Spleen (tissue), 11 donors: ENCODE results near the gene LRRC75A. TPM values are rescaled to one million over a fixed set of nuclear protein-coding genes. Genes with fewer than 3 reads are reported as not detected.

ENCODE experiments used
- DNase-seq: peaks from one replicate; pipeline ENCODE4 v3.0.0-alpha.2; 2020
- H3K27ac ChIP-seq, 8 donors: fragments of 200-600 bp; sonication (generic) in 7 of 8; 1 replicate in 4 of 8; 2 replicates in 4 of 8; pipeline versions ENCODE4 v1.5.0 to v1.8.0; 2016 to 2021; ENCODE audit warnings: inconsistent platforms in 4 of 8, mild to moderate bottlenecking in 4 of 8, moderate library complexity in 1 of 8
- H3K27me3 ChIP-seq, 7 donors: fragments of 200-600 bp; sonication (generic) in 6 of 7; replicated peaks in 1 of 7; 1 replicate in 4 of 7; 2 replicates in 3 of 7; pipeline versions ENCODE4 v1.5.0 to v1.8.0; 2016 to 2021; ENCODE audit warnings: inconsistent platforms in 3 of 7, mild to moderate bottlenecking in 1 of 7
- H3K36me3 ChIP-seq, 6 donors: fragments of 200-600 bp; sonication (generic) in 5 of 6; 1 replicate in 4 of 6; 2 replicates in 2 of 6; pipeline versions ENCODE4 v1.5.0 to v1.8.0; 2016 to 2021; ENCODE audit warnings: inconsistent platforms in 2 of 6
- H3K4me1 ChIP-seq, 6 donors: fragments of 200-600 bp; sonication (generic) in 5 of 6; 1 replicate in 3 of 6; 2 replicates in 3 of 6; pipeline versions ENCODE4 v1.5.0 to v1.8.0; 2016 to 2021; ENCODE audit warnings: inconsistent platforms in 3 of 6
- H3K4me3 ChIP-seq, 8 donors: fragments of 200-600 bp; sonication (generic) in 7 of 8; 1 replicate in 4 of 8; 2 replicates in 4 of 8; pipeline versions ENCODE4 v1.5.0 to v1.8.0; 2016 to 2021; ENCODE audit warnings: inconsistent platforms in 4 of 8, mild to moderate bottlenecking in 4 of 8, moderate library complexity in 2 of 8
- H3K9me3 ChIP-seq, 8 donors: fragments of 200-600 bp; sonication (generic) in 7 of 8; 1 replicate in 4 of 8; 2 replicates in 4 of 8; pipeline versions ENCODE4 v1.5.0 to v1.8.0; 2016 to 2021; ENCODE audit warnings: inconsistent platforms in 4 of 8
- CTCF ChIP-seq, 11 experiments: fragments of 200-600 bp in 7 of 11; fragments of 450-650 bp in 4 of 11; sonication (generic) in 4 of 11; IDR thresholded peaks in 8 of 11; conservative IDR thresholded peaks in 3 of 11; 1 replicate in 7 of 11; 2 replicates in 4 of 11; pipeline versions ENCODE4 v1.4.0 to v1.8.0; 2016 to 2021; ENCODE audit warnings: antibody characterized with exemption in 11 of 11, inconsistent platforms in 4 of 11, mild to moderate bottlenecking in 1 of 11
- POLR2A ChIP-seq, 3 donors: fragments of 450-650 bp; IDR thresholded peaks; one replicate each; pipeline ENCODE4 v1.5.1; 2017; ENCODE audit warnings: antibody characterized with exemption in 3 of 3, mild to moderate bottlenecking in 1 of 3
- POLR2AphosphoS5 ChIP-seq, 3 donors: sonication (generic); formaldehyde crosslinking; IDR thresholded peaks; one replicate each; pipeline ENCODE4 v1.5.1; 2017; ENCODE audit warnings: antibody characterized with exemption in 3 of 3
- WGBS, 5 donors: extraction: QIAGEN DNeasy Blood & Tissue Kit in 3 of 5; methylation state at CpG; one replicate each; pipeline versions ENCODE4 v1.1.5 to v1.1.7; 2013 to 2018; 5-methylcytosine and 5-hydroxymethylcytosine counted together
- intact Hi-C: fragments of 100-400 bp; cut with DNase I; formaldehyde crosslinking; loops from one replicate; pipeline ENCODE4 v1.15.0; 2023; ENCODE audit warnings: low total_unique reads
- polyA plus RNA-seq, 3 donors: library from polyadenylated mRNA; stranded (reverse); fragments of 200-250 nt; gene quantifications; one replicate each; pipeline ENCODE4 v1.2.1, GENCODE V29; 2013
- total RNA-seq, 7 donors: library from RNA; depleted of rRNA in 3 of 7; stranded (reverse); fragments of >200 nt in 3 of 7; fragmentation: NEBNext Ultra II Directional in 4 of 7; extraction: Animal tissue kit (Norgen Biotek cat#: 25700) in 4 of 7; gene quantifications; one replicate each; pipeline versions ENCODE4 v1.1.0 to v1.2.1, GENCODE V29; 2016 to 2021
- donor health status: healthy with polysubstance abuse.
- donor health status: DM: no; HTN: no; CAD: no; lungs with moderate emphysema.
- donor health status: DM: no; HTN: no; CAD: no.
- donor health status: Bipolar disorder and iron deficiency.
- donor health status: healthy.
- donor health status: DM: no; HTN: no; CAD: no.
- donor health status: DM: yes; HTN: yes; CAD: no.

LRRC75A gene
- total and polyA plus RNA-seq, 10 donors: 4.2 to 26.4 (median 19.3) TPM

- intact Hi-C loops: no loop called here
- Histone ChIP-seq H3K4me3 (no peak overlapping the region), H3K27ac (peak overlapping the region; percentile 50 to 81 (median 72)), H3K27me3 (no peaks in the 10 kb centered on the region), H3K36me3 (peaks cover 0 to 28% (median 4%) of the 10 kb centered on the region in 6 donors), H3K4me1 (peaks cover 10 to 90% (median 65%) of the 10 kb centered on the region in 6 donors), H3K9me3 (no peaks in the 10 kb centered on the region)
- 39 to 83% (median 73%) methylated on average over 3 of the region's 3 CpGs for WGBS, 5 donors
- no peak for DNase-seq
- no peak for TF ChIP-seq CTCF (IDR thresholded peaks at IDR 0.05 in 8 of 11, conservative IDR thresholded peaks at IDR 0.05 in 3 of 11)
- no peak for TF ChIP-seq POLR2AphosphoS5 (IDR thresholded peaks at IDR 0.05)
- no peak for TF ChIP-seq POLR2A (IDR thresholded peaks at IDR 0.05)
Measured at GRCh38 chr17:16465052-16465312, 27.0 kb downstream of the LRRC75A start.

- intact Hi-C loops: no loop called here
- Histone ChIP-seq H3K27ac (peak overlapping the region; percentile 50 to 81 (median 73)), H3K27me3 (no peaks in the 10 kb centered on the region), H3K36me3 (peaks cover 0 to 28% (median 4%) of the 10 kb centered on the region in 6 donors), H3K9me3 (no peaks in the 10 kb centered on the region), H3K4me3 (no peak overlapping the region), H3K4me1 (peaks cover 7 to 90% (median 64%) of the 10 kb centered on the region in 6 donors)
- DNase-seq: no peak
- 69 to 81% (median 76%) methylated on average over 11 to 12 of the region's 12 CpGs for whole genome bisulfite sequencing, 5 donors
- no peak for TF ChIP-seq POLR2A (IDR thresholded peaks at IDR 0.05)
- peak in 2 of 3 donors; percentile 26 to 28 for TF ChIP-seq POLR2AphosphoS5 (IDR thresholded peaks at IDR 0.05)
Measured at GRCh38 chr17:16464303-16465051, 27.5 kb downstream of the LRRC75A start.

DNA sequence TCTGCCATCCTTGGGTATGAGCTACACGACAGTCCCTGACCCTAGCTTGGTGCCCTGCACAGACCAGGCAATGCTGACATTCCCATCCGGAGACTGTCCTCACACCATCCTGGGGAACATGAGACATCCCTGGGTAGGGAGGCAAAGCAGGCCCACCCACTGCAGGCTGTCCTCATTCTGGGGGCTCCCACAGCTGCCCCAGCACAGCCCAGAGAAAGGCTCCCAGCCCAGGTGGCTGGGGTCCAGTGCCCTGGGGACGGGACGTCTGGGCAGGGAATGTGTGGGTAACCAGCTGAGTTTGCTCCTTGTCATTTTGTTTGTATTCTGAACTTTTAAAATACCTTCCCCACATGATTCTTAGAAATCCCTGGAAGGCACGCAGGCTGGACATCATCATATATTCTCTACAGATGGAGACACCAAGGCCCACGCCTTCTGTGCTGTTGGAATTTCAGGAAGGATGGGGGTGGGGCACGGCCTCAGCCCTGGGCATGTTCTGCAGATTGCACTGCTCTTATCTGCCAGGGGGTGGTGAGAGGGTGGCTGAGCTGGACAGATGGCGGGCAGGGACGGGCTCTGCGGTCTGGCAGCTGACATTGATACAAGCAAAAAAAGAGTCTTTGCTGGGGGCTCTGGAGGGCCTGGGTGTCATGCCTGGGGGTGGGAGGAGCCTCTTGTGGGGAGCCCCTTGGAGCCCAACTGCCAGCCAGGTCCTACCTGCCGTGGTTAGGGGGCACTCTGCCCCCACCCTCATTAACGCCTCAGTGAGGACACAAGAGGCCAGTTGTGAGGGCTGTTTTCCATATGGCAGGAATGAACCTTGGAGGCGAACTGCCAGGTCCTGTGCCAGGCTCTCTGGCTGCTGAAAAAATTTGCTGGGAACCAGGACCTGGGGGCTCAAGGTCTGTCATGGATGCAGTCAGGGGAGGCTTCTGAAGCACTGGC lies 28.4 kb downstream of the LRRC75A start:
- peaks cover 0 to 28% (median 4%) of the 10 kb centered on the region in 6 donors for H3K36me3 ChIP-seq
- no peaks in the 10 kb centered on the region for H3K27me3 ChIP-seq
- DNase-seq: peak; percentile 85
- peak overlapping the region in 7 of 8 donors; percentile 58 to 81 (median 77) for H3K27ac ChIP-seq
- no peak overlapping the region for H3K4me3 ChIP-seq
- intact Hi-C loops: no loop called here
- WGBS, 5 donors: 55 to 80% (median 77%) methylated on average over 12 to 13 of the region's 13 CpGs
- peak; percentile 64 to 77 (median 71) for TF ChIP-seq POLR2AphosphoS5 (IDR thresholded peaks at IDR 0.05)
- peak in 10 of 11 experiments; percentile 23 to 64 (median 54) for TF ChIP-seq CTCF (IDR thresholded peaks at IDR 0.05 in 8 of 11, conservative IDR thresholded peaks at IDR 0.05 in 3 of 11)
- TF ChIP-seq POLR2A (IDR thresholded peaks at IDR 0.05): no peak
- H3K4me1 ChIP-seq: peaks cover 7 to 92% (median 63%) of the 10 kb centered on the region in 6 donors
- no peaks in the 10 kb centered on the region for H3K9me3 ChIP-seq

DNA sequence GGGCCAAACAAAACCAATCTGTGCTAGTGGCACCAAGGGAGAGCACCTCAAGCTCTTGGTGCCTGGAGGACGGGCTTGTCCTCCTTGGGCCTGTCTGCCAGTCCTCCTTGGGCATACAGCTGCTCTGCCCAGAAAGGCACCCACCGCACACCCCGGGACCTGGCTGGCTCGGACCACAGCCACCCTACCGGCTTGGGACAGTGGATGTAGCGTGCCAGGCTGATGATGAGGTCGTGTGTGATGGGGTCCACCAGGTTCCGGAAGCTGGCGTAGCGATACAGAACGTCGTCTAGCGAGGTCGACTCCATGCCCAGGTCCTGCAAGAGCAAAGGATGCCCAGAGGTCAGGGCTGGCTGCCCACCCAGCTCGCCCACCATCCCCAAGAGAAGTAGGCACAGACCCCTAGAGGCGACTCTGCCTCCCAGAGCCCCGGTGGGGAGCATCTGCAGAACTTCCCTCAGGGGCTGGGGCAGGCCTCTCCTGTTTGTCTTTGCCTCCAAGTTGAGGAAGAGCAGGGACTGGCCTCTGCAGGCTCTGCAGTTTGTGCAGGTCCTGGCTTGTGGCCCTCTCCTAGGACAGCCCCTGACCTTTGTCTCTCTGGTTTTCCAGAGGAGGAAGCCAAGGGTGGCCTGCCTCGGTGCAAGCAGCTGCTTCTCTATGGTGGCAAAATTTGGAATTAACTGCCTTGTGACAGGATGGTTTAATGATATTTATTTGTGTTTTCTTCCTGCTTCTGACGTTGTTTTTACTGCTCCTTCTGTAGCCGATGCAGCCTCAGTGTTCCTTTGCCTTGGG lies 29.7 kb downstream of the LRRC75A start:
- Histone ChIP-seq H3K27ac (peak overlapping the region in 6 of 8 donors; percentile 7 to 81 (median 78)), H3K9me3 (no peaks in the 10 kb centered on the region), H3K27me3 (no peaks in the 10 kb centered on the region), H3K4me1 (peaks cover 7 to 92% (median 66%) of the 10 kb centered on the region in 6 donors), H3K4me3 (no peak overlapping the region), H3K36me3 (peaks cover 0 to 41% (median 4%) of the 10 kb centered on the region in 6 donors)
- no peak for DNase-seq
- WGBS, 5 donors: 84 to 90% (median 87%) methylated on average over 14 to 20 of the region's 20 CpGs
- TF ChIP-seq POLR2A (IDR thresholded peaks at IDR 0.05) (no peak), POLR2AphosphoS5 (IDR thresholded peaks at IDR 0.05) (peak in 1 of 3 donors; percentile 18)
- intact Hi-C loops: no loop called here
